Mesothelial cell of epicardium (in vitro differentiated cells): ENCODE results near the gene PID1. TPM values are rescaled to one million over a fixed set of nuclear protein-coding genes. Genes with fewer than 3 reads are reported as not detected.

Experiments used
- DNase-seq, 2 experiments: peaks; one replicate each; pipeline ENCODE4 v3.0.0; 2021; ENCODE audit warnings: low spot score in 2 of 2; ENCODE audit not compliant: unreplicated experiment in 2 of 2
- H3K27ac Mint-ChIP-seq: 2 replicates; pipeline ENCODE4 v1.8.0; 2021; ENCODE audit warnings: mixed read lengths
- H3K27me3 Mint-ChIP-seq: 2 replicates; pipeline ENCODE4 v1.8.0; 2021; ENCODE audit warnings: low read depth, mixed read lengths
- H3K36me3 Mint-ChIP-seq: 2 replicates; pipeline ENCODE4 v1.8.0; 2021; ENCODE audit warnings: mixed read lengths
- H3K4me1 Mint-ChIP-seq: 2 replicates; pipeline ENCODE4 v1.8.0; 2021; ENCODE audit warnings: mixed read lengths
- H3K4me3 Mint-ChIP-seq: 2 replicates; pipeline ENCODE4 v1.8.0; 2021; ENCODE audit warnings: mild to moderate bottlenecking, moderate library complexity, mixed read lengths
- H3K9me3 Mint-ChIP-seq: 2 replicates; pipeline ENCODE4 v1.8.0; 2021; ENCODE audit warnings: mixed read lengths
- CTCF ChIP-seq: fragments of 200-600 bp; sonication (generic); IDR thresholded peaks from one replicate; pipeline ENCODE4 v1.5.0; 2021; ENCODE audit warnings: antibody characterized with exemption; ENCODE audit not compliant: unreplicated experiment
- total RNA-seq: library from RNA; stranded (reverse); gene quantifications from 3 replicates; pipeline ENCODE4 v1.2.1, GENCODE V29; 2021

PID1 gene
- total RNA-seq, 1 donor from 2014 or later, result 2.0 TPM

- Mint-ChIP-seq H3K9me3 (no peaks in the 10 kb centered on the region), H3K27me3 (no peaks in the 10 kb centered on the region), H3K27ac (no peak overlapping the region), H3K36me3 (no peaks in the 10 kb centered on the region), H3K4me1 (no peaks in the 10 kb centered on the region), H3K4me3 (no peak overlapping the region)
- DNase-seq, result no peak
- no peak for TF ChIP-seq CTCF
Measured at GRCh38 chr2:229048134-229048533, 223.0 kb downstream of the PID1 start.

- Mint-ChIP-seq H3K36me3 (no peaks in the 10 kb centered on the region), H3K9me3 (no peaks in the 10 kb centered on the region), H3K27ac (no peak overlapping the region), H3K27me3 (peaks cover 3% of the 10 kb centered on the region), H3K4me1 (no peaks in the 10 kb centered on the region), H3K4me3 (no peak overlapping the region)
- no peak for TF ChIP-seq CTCF
- DNase-seq, result no peak
Measured at GRCh38 chr2:229045671-229046070, 225.4 kb downstream of the PID1 start.

- no peaks in the 10 kb centered on the region for H3K36me3 Mint-ChIP-seq
- no peaks in the 10 kb centered on the region for H3K9me3 Mint-ChIP-seq
- DNase-seq, result no peak
- peaks cover 3% of the 10 kb centered on the region for H3K27me3 Mint-ChIP-seq
- TF ChIP-seq CTCF, result no peak
- no peak overlapping the region for H3K27ac Mint-ChIP-seq
- H3K4me3 Mint-ChIP-seq, result no peak overlapping the region
- H3K4me1 Mint-ChIP-seq, result no peaks in the 10 kb centered on the region
Measured at GRCh38 chr2:229044581-229044980, 226.5 kb downstream of the PID1 start.

GRCh38 chr2:229043681-229044080 is 227.4 kb downstream of the PID1 start:
- Mint-ChIP-seq H3K27ac (no peak overlapping the region), H3K36me3 (no peaks in the 10 kb centered on the region), H3K27me3 (peaks cover 3% of the 10 kb centered on the region), H3K9me3 (no peaks in the 10 kb centered on the region), H3K4me1 (no peaks in the 10 kb centered on the region), H3K4me3 (no peak overlapping the region)
- TF ChIP-seq CTCF, result no peak
- DNase-seq, result no peak

GRCh38 chr2:229042349-229042748 is 228.7 kb downstream of the PID1 start:
- H3K4me1 Mint-ChIP-seq, result peaks cover 6% of the 10 kb centered on the region
- DNase-seq, result no peak
- H3K4me3 Mint-ChIP-seq, result no peak overlapping the region
- H3K27ac Mint-ChIP-seq, result no peak overlapping the region
- H3K9me3 Mint-ChIP-seq, result no peaks in the 10 kb centered on the region
- TF ChIP-seq CTCF, result no peak
- H3K36me3 Mint-ChIP-seq, result no peaks in the 10 kb centered on the region
- peaks cover 3% of the 10 kb centered on the region for H3K27me3 Mint-ChIP-seq

- Mint-ChIP-seq H3K36me3 (no peaks in the 10 kb centered on the region), H3K27me3 (peaks cover 3% of the 10 kb centered on the region), H3K4me1 (peaks cover 6% of the 10 kb centered on the region), H3K9me3 (no peaks in the 10 kb centered on the region), H3K4me3 (no peak overlapping the region), H3K27ac (no peak overlapping the region)
- no peak for DNase-seq
- TF ChIP-seq CTCF, result no peak
Measured at GRCh38 chr2:229041691-229042090, 229.4 kb downstream of the PID1 start.
